ENCODE data around the gene CLECL1. TPM values are rescaled to one million over a fixed set of nuclear protein-coding genes. Genes with fewer than 3 reads are reported as not detected.

CLECL1 gene
- total RNA-seq, 4 donors from 2014 or later, result 0.83 TPM; not detected in 3

GRCh38 chr12:9674226-9674590, 58.7 kb downstream of the CLECL1 start:
- 82% methylated on average over 2 of the region's 2 CpGs for WGBS
- no peak overlapping the region for H3K4me3 ChIP-seq
- DNase-seq (ENCODE audit: extremely low spot score), result no peak
- TF ChIP-seq POLR2A (IDR thresholded peaks at IDR 0.05; ENCODE audit: low read depth), result no peak
- TF ChIP-seq EP300 (IDR thresholded peaks at IDR 0.05), result no peak
- TF ChIP-seq CTCF (IDR thresholded peaks at IDR 0.05), result no peak
- no peak for TF ChIP-seq POLR2AphosphoS5 (IDR thresholded peaks at IDR 0.05)
- H3K27ac ChIP-seq (replicated peaks in 1 of 4), result no peak overlapping the region
- intact Hi-C loops (cut with DNase I), result no loop called here
- peaks cover 0 to 5% (median 0%) of the 10 kb centered on the region in 4 donors for H3K36me3 ChIP-seq
- H3K9me3 ChIP-seq, result no peaks in the 10 kb centered on the region
- H3K27me3 ChIP-seq, result no peaks in the 10 kb centered on the region
- peaks cover 10 to 11% (median 11%) of the 10 kb centered on the region in 4 donors for H3K4me1 ChIP-seq

- Histone ChIP-seq H3K27ac (replicated peaks in 1 of 4) (peak overlapping the region in 1 of 4 donors; percentile 1), H3K9me3 (no peaks in the 10 kb centered on the region), H3K36me3 (peaks cover 0 to 5% (median 0%) of the 10 kb centered on the region in 4 donors), H3K4me3 (no peak overlapping the region), H3K4me1 (peaks cover 10 to 11% (median 11%) of the 10 kb centered on the region in 4 donors), H3K27me3 (no peaks in the 10 kb centered on the region)
- DNase-seq (ENCODE audit: extremely low spot score), result no peak
- TF ChIP-seq POLR2A (IDR thresholded peaks at IDR 0.05; ENCODE audit: low read depth) (no peak), EP300 (IDR thresholded peaks at IDR 0.05) (no peak), POLR2AphosphoS5 (IDR thresholded peaks at IDR 0.05) (no peak), CTCF (IDR thresholded peaks at IDR 0.05) (no peak)
- intact Hi-C loops (cut with DNase I), result no loop called here
- 68% methylated on average over 2 of the region's 6 CpGs for WGBS
Measured at GRCh38 chr12:9673404-9674225, 59.3 kb downstream of the CLECL1 start.

Other genes starting within 250 kb of the CLECL1 start
- gene KLRB1, start 125.2 kb downstream of the CLECL1 start, total RNA-seq, result 1 to 10 TPM in 1 of 4 donors, under 1 TPM in 2, not detected in 1; 0.23 to 1.5 (median 0.52) TPM
- 1 to 10 TPM; 3.4 to 7.5 (median 3.8) TPM for gene CLEC2D, start 63.4 kb downstream of the CLECL1 start, total RNA-seq
- 1 to 10 TPM in 3 of 4 donors, under 1 TPM in 1; 0.65 to 3.3 (median 2.7) TPM for gene CD69, start 27.8 kb upstream of the CLECL1 start, total RNA-seq
- under 1 TPM in 1 of 4 donors, not detected in 3; 0.66 TPM for gene KLRF1, start 94.4 kb upstream of the CLECL1 start, total RNA-seq
- gene CLEC2B, start 136.3 kb upstream of the CLECL1 start, total RNA-seq, result 10 to 100 TPM in 1 of 4 donors, 1 to 10 TPM in 3; 3.3 to 11.3 (median 7.6) TPM
- gene KLRF2, start 148.4 kb upstream of the CLECL1 start, total RNA-seq, result not detected
- not detected for gene CLEC2A, start 199.3 kb upstream of the CLECL1 start, total RNA-seq
- gene CLEC12A, start 238.3 kb upstream of the CLECL1 start, total RNA-seq, result 1 to 10 TPM in 2 of 4 donors, under 1 TPM in 2; 0.26 to 2.1 (median 0.95) TPM